ENCODE measurements around the gene PHACTR3. TPM values are rescaled to one million over a fixed set of nuclear protein-coding genes. Genes with fewer than 3 reads are reported as not detected.

PHACTR3 gene
- total RNA-seq, 1 experiment from 2014 or later, result not detected

DNA sequence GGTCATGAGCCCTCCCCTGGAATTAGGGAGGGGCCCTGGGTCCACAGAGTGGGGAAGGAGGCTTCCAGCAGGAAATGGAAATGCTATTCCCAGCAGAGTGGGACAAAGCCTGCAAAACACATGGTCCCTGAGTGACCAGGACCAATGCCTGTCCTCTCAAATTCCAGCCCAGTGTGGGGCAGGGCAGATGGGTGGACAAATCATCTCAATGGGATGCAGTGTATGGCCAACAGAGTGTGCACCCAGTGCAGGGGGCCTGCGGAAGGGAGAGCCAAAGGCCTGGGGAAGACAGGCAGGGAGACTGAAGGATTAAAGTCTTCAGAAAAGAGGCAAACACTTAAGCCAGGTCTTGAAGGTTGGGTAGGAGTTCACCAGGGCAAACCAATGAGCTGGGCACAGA is 28.7 kb upstream of the PHACTR3 start:
- no peaks in the 10 kb centered on the region for H3K79me2 ChIP-seq (ENCODE audit: insufficient read depth, low read length)
- H2AFZ ChIP-seq (ENCODE audit: low read depth, low read length, poor library complexity, severe bottlenecking), result no peak overlapping the region
- peaks cover 9% of the 10 kb centered on the region; the same call in 1 of the 2 replicates for H3K27me3 ChIP-seq (ENCODE audit: insufficient read depth, low read length)
- no peak overlapping the region for H3K4me2 ChIP-seq (ENCODE audit: low read length)
- POLR2A ChIA-PET, result no interaction called here
- no peak overlapping the region for H3K9ac ChIP-seq (ENCODE audit: low read length)
- intact Hi-C loops (cut with micrococcal nuclease), result no loop called here
- DNase-seq (ENCODE audit: low read depth, low spot score) (no peak), ATAC-seq (no peak)
- BruUV-seq (replicated peaks), result no TSS peak
- CTCF ChIA-PET, result no interaction called here
- H3K27ac ChIP-seq (ENCODE audit: low read depth, low read length), result no peak overlapping the region
- H4K20me1 ChIP-seq (ENCODE audit: insufficient read depth), result no peaks in the 10 kb centered on the region
- no peak overlapping the region for H3K4me3 ChIP-seq (replicated peaks in 1 of 2; ENCODE audit: low read depth in 1 of 2, low read length in 2 of 2)
- H3K36me3 ChIP-seq (ENCODE audit: control insufficient read depth in 1 of 2, insufficient read depth in 2 of 2, low read length in 2 of 2), result no peaks in the 10 kb centered on the region
- RAD21 ChIA-PET (ENCODE audit: low non-redundant PET in 1 of 2, low total read pairs in 2 of 2, uncharacterized antibody in 2 of 2, unreplicated experiment in 2 of 2), result no interaction called here
- TF ChIP-seq CBX3 (IDR thresholded peaks at IDR 0.05; ENCODE audit: low read depth), result no peak
- no peaks in the 10 kb centered on the region for H3K9me3 ChIP-seq (ENCODE audit: control insufficient read depth in 1 of 2, insufficient read depth in 1 of 2, low read depth in 1 of 2, low read length in 2 of 2)
- H3K4me1 ChIP-seq (ENCODE audit: control insufficient read depth in 1 of 2, insufficient read depth in 2 of 2, low read length in 2 of 2), result 0 out of 4 replicates have a peak, but pooled peaks cover 0 to 2% of the 10 kb centered on the region in 2 experiments
- H3K9me2 ChIP-seq (ENCODE audit: insufficient read depth), result no peaks in the 10 kb centered on the region

DNA sequence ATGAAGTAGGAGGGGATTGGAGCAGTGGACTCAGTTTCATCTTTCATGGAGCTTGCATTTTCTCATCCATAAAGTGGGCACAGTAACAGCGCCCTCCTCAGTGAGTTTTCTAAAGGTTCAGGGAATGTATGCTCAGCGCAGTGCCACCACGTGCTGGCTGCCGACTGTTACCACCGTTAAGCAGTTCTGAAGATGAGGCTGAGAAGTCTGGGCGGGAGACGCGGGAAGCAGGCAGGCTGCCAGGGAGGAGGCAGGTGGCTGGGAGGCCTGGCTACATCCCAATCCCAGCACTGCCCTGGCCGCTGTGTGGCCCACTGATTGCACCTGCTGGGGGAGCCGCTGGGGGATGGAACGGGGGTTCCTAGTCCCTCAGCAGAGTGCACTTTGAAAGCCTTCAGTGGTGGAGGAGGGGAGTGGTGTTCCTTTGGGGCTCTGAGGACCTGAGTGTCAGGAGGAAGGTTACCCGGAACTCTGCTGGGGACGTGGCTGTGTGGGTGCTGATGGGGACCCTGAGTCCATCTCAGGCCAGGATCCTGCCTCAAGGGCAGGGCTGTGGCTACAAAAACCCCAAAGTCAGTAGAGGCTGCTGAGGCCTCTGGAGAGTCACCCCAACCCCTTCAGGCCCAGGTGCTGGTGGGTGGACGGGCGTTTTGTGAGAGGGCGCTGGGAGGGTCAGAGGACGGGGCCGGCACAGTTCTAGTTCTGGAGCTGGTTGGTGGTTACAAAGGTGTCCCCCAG is 28.0 kb upstream of the PHACTR3 start:
- Histone ChIP-seq H3K4me1 (ENCODE audit: control insufficient read depth in 1 of 2, insufficient read depth in 2 of 2, low read length in 2 of 2) (0 out of 4 replicates have a peak, but pooled peaks cover 0 to 2% of the 10 kb centered on the region in 2 experiments), H3K4me3 (replicated peaks in 1 of 2; ENCODE audit: low read depth in 1 of 2, low read length in 2 of 2) (no peak overlapping the region), H3K27ac (ENCODE audit: low read depth, low read length) (no peak overlapping the region), H2AFZ (ENCODE audit: low read depth, low read length, poor library complexity, severe bottlenecking) (no peak overlapping the region), H4K20me1 (ENCODE audit: insufficient read depth) (no peaks in the 10 kb centered on the region), H3K9me2 (ENCODE audit: insufficient read depth) (no peaks in the 10 kb centered on the region), H3K79me2 (ENCODE audit: insufficient read depth, low read length) (no peaks in the 10 kb centered on the region), H3K27me3 (ENCODE audit: insufficient read depth, low read length) (peaks cover 16% of the 10 kb centered on the region; the same call in 1 of the 2 replicates), H3K36me3 (ENCODE audit: control insufficient read depth in 1 of 2, insufficient read depth in 2 of 2, low read length in 2 of 2) (no peaks in the 10 kb centered on the region), H3K9ac (ENCODE audit: low read length) (no peak overlapping the region), H3K4me2 (ENCODE audit: low read length) (no peak overlapping the region), H3K9me3 (ENCODE audit: control insufficient read depth in 1 of 2, insufficient read depth in 1 of 2, low read depth in 1 of 2, low read length in 2 of 2) (no peaks in the 10 kb centered on the region)
- intact Hi-C loops (cut with micrococcal nuclease), result no loop called here
- CTCF ChIA-PET, result no interaction called here
- DNase-seq (ENCODE audit: low read depth, low spot score) (no peak), ATAC-seq (no peak)
- POLR2A ChIA-PET, result no interaction called here
- RAD21 ChIA-PET (ENCODE audit: low non-redundant PET in 1 of 2, low total read pairs in 2 of 2, uncharacterized antibody in 2 of 2, unreplicated experiment in 2 of 2), result no interaction called here
- no TSS peak for BruUV-seq (replicated peaks)
- TF ChIP-seq EZH2 (IDR thresholded peaks at IDR 0.05) (no peak), JUND (IDR thresholded peaks at IDR 0.05) (no peak), ZNF274 (IDR thresholded peaks at IDR 0.05; ENCODE audit: low read depth, low read length) (no peak), CEBPB (IDR thresholded peaks at IDR 0.05; ENCODE audit: low read depth) (no peak), FOSL1 (IDR thresholded peaks at IDR 0.05; ENCODE audit: low read depth) (no peak), ZFX (IDR thresholded peaks at IDR 0.05) (no peak)
- TF ChIP-seq, protein P1, sequence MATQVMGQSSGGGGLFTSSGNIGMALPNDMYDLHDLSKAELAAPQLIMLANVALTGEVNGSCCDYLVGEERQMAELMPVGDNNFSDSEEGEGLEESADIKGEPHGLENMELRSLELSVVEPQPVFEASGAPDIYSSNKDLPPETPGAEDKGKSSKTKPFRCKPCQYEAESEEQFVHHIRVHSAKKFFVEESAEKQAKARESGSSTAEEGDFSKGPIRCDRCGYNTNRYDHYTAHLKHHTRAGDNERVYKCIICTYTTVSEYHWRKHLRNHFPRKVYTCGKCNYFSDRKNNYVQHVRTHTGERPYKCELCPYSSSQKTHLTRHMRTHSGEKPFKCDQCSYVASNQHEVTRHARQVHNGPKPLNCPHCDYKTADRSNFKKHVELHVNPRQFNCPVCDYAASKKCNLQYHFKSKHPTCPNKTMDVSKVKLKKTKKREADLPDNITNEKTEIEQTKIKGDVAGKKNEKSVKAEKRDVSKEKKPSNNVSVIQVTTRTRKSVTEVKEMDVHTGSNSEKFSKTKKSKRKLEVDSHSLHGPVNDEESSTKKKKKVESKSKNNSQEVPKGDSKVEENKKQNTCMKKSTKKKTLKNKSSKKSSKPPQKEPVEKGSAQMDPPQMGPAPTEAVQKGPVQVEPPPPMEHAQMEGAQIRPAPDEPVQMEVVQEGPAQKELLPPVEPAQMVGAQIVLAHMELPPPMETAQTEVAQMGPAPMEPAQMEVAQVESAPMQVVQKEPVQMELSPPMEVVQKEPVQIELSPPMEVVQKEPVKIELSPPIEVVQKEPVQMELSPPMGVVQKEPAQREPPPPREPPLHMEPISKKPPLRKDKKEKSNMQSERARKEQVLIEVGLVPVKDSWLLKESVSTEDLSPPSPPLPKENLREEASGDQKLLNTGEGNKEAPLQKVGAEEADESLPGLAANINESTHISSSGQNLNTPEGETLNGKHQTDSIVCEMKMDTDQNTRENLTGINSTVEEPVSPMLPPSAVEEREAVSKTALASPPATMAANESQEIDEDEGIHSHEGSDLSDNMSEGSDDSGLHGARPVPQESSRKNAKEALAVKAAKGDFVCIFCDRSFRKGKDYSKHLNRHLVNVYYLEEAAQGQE (IDR thresholded peaks at IDR 0.05; ENCODE audit: low read depth), result no peak
- TF ChIP-seq, protein P2, sequence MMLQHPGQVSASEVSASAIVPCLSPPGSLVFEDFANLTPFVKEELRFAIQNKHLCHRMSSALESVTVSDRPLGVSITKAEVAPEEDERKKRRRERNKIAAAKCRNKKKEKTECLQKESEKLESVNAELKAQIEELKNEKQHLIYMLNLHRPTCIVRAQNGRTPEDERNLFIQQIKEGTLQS (IDR thresholded peaks at IDR 0.05), result no peak
- TF ChIP-seq, protein P3, sequence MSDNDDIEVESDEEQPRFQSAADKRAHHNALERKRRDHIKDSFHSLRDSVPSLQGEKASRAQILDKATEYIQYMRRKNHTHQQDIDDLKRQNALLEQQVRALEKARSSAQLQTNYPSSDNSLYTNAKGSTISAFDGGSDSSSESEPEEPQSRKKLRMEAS (IDR thresholded peaks at IDR 0.05), result no peak
- TF ChIP-seq, protein P4, sequence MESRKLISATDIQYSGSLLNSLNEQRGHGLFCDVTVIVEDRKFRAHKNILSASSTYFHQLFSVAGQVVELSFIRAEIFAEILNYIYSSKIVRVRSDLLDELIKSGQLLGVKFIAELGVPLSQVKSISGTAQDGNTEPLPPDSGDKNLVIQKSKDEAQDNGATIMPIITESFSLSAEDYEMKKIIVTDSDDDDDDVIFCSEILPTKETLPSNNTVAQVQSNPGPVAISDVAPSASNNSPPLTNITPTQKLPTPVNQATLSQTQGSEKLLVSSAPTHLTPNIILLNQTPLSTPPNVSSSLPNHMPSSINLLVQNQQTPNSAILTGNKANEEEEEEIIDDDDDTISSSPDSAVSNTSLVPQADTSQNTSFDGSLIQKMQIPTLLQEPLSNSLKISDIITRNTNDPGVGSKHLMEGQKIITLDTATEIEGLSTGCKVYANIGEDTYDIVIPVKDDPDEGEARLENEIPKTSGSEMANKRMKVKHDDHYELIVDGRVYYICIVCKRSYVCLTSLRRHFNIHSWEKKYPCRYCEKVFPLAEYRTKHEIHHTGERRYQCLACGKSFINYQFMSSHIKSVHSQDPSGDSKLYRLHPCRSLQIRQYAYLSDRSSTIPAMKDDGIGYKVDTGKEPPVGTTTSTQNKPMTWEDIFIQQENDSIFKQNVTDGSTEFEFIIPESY (IDR thresholded peaks at IDR 0.05; ENCODE audit: extremely low read depth, insufficient replicate concordance, low read length), result no peak

All from HCT116 (cell line).